HEK293 (cell line): ENCODE results near the gene SGF29.

Experiments
- CTCF ChIA-PET: fragments of 350-600 bp; formaldehyde crosslinking; extraction: SDS; loops from one replicate; lab custom pipeline; 2021; ENCODE audit warnings: antibody characterized with exemption; lab: Yijun Ruan, JAX
- POLR2A ChIA-PET: fragments of 300-600 bp; formaldehyde crosslinking; extraction: SDS; loops from one replicate; lab custom pipeline; 2020; ENCODE audit warnings: antibody characterized with exemption, inconsistent platforms; lab: Yijun Ruan, JAX
- H3K27ac ChIP-seq: fragments of 200-500 bp; sonication (Bioruptor generic); 2 replicates; pipeline ENCODE4 v1.5.1; 2014; ENCODE audit warnings: low read depth, low read length, control low read depth, inconsistent platforms; ENCODE audit errors: extremely low read depth
- H3K36me3 ChIP-seq, 2 experiments: fragments of 200-500 bp in 1 of 2; sonication (Bioruptor generic) in 1 of 2; 1 replicate in 1 of 2; 2 replicates in 1 of 2; pipeline ENCODE4 v1.5.1; 2014 to 2017; ENCODE audit warnings: inconsistent platforms in 2 of 2, low read length in 2 of 2; ENCODE audit not compliant: control insufficient read depth in 2 of 2, insufficient read depth in 1 of 2
- H3K4me1 ChIP-seq: fragments of 200-500 bp; sonication (Bioruptor generic); 2 replicates; pipeline ENCODE4 v1.5.1; 2014; ENCODE audit warnings: mild to moderate bottlenecking, low read length, inconsistent platforms; ENCODE audit not compliant: control insufficient read depth, insufficient read depth
- H3K4me3 ChIP-seq: 2 replicates; pipeline ENCODE4 v1.5.1; 2011; ENCODE audit warnings: low read depth, mild to moderate bottlenecking, control low read depth, low read length, moderate library complexity
- H3K9me3 ChIP-seq: fragments of 200-500 bp; sonication (Bioruptor generic); 2 replicates; pipeline ENCODE4 v1.5.1; 2014; ENCODE audit warnings: low read depth, low read length, inconsistent platforms; ENCODE audit not compliant: control insufficient read depth, insufficient read depth
- BCL11B ChIP-seq: fragments of 450-650 bp; formaldehyde crosslinking; IDR thresholded peaks from 2 replicates; pipeline ENCODE4 v1.5.1; 2016; ENCODE audit warnings: low read depth, missing biosample characterization, missing genetic modification characterization
- KLF7 ChIP-seq: fragments of 450-650 bp; formaldehyde crosslinking; IDR thresholded peaks from 2 replicates; pipeline ENCODE4 v1.5.1; 2016; ENCODE audit warnings: missing biosample characterization, missing genetic modification characterization, borderline replicate concordance
- MZF1 ChIP-seq: fragments of 450-650 bp; formaldehyde crosslinking; IDR thresholded peaks from 2 replicates; pipeline ENCODE4 v1.5.1; 2017; ENCODE audit warnings: missing biosample characterization, missing genetic modification characterization, borderline replicate concordance
- WT1 ChIP-seq: fragments of 450-650 bp; formaldehyde crosslinking; IDR thresholded peaks from 2 replicates; pipeline ENCODE4 v1.5.1; 2016; ENCODE audit warnings: missing biosample characterization, missing genetic modification characterization
- ZBTB21 ChIP-seq: fragments of 450-650 bp; formaldehyde crosslinking; IDR thresholded peaks from 2 replicates; pipeline ENCODE4 v1.5.1; 2017; ENCODE audit warnings: missing biosample characterization, missing genetic modification characterization
- ZBTB48 ChIP-seq: fragments of 450-650 bp; formaldehyde crosslinking; IDR thresholded peaks from 2 replicates; pipeline ENCODE4 v1.5.1; 2016; ENCODE audit warnings: missing biosample characterization, missing genetic modification characterization
- ZNF133 ChIP-seq: fragments of 450-650 bp; formaldehyde crosslinking; IDR thresholded peaks from 2 replicates; pipeline ENCODE4 v1.5.1; 2016; ENCODE audit warnings: missing biosample characterization, missing genetic modification characterization
- ZNF157 ChIP-seq: fragments of 450-650 bp; formaldehyde crosslinking; IDR thresholded peaks from 2 replicates; pipeline ENCODE4 v1.5.1; 2016; ENCODE audit warnings: missing biosample characterization, missing genetic modification characterization
- ZNF239 ChIP-seq: fragments of 450-650 bp; formaldehyde crosslinking; IDR thresholded peaks from 2 replicates; pipeline ENCODE4 v1.5.1; 2016; ENCODE audit warnings: missing biosample characterization, missing genetic modification characterization
- ZNF366 ChIP-seq: fragments of 450-650 bp; formaldehyde crosslinking; conservative IDR thresholded peaks from 2 replicates; pipeline ENCODE4 v1.5.1; 2016; ENCODE audit warnings: missing biosample characterization, missing genetic modification characterization
- ZNF548 ChIP-seq: fragments of 450-650 bp; formaldehyde crosslinking; IDR thresholded peaks from 2 replicates; pipeline ENCODE4 v1.5.1; 2016; ENCODE audit warnings: missing biosample characterization, missing genetic modification characterization
- ZNF549 ChIP-seq: fragments of 450-650 bp; IDR thresholded peaks from 2 replicates; pipeline ENCODE4 v1.5.1; 2018; ENCODE audit warnings: missing biosample characterization, missing genetic modification characterization, mild to moderate bottlenecking, inconsistent platforms, moderate library complexity
- ZNF701 ChIP-seq: fragments of 450-650 bp; formaldehyde crosslinking; IDR thresholded peaks from 2 replicates; pipeline ENCODE4 v1.5.1; 2016; ENCODE audit warnings: missing biosample characterization, missing genetic modification characterization
- ZNF707 ChIP-seq: fragments of 450-650 bp; formaldehyde crosslinking; IDR thresholded peaks from 2 replicates; pipeline ENCODE4 v1.5.1; 2016; ENCODE audit warnings: missing biosample characterization, missing genetic modification characterization
- ZNF777 ChIP-seq: fragments of 450-650 bp; formaldehyde crosslinking; IDR thresholded peaks from 2 replicates; pipeline ENCODE4 v1.5.1; 2017; ENCODE audit warnings: missing biosample characterization, missing genetic modification characterization, borderline replicate concordance
- TF ChIP-seq, protein P1 (sequence below): fragments of 450-650 bp; formaldehyde crosslinking; IDR thresholded peaks from 2 replicates; pipeline ENCODE4 v1.5.1; 2016; ENCODE audit warnings: missing biosample characterization, missing genetic modification characterization
- TF ChIP-seq, protein P2 (sequence below): fragments of 450-650 bp; formaldehyde crosslinking; IDR thresholded peaks from 2 replicates; pipeline ENCODE4 v1.5.1; 2016; ENCODE audit warnings: missing biosample characterization, missing genetic modification characterization
- TF ChIP-seq, protein P3 (sequence below): fragments of 450-650 bp; formaldehyde crosslinking; IDR thresholded peaks from 2 replicates; pipeline ENCODE4 v1.5.1; 2016; ENCODE audit warnings: missing biosample characterization, missing genetic modification characterization

The SGF29 gene

DNA sequence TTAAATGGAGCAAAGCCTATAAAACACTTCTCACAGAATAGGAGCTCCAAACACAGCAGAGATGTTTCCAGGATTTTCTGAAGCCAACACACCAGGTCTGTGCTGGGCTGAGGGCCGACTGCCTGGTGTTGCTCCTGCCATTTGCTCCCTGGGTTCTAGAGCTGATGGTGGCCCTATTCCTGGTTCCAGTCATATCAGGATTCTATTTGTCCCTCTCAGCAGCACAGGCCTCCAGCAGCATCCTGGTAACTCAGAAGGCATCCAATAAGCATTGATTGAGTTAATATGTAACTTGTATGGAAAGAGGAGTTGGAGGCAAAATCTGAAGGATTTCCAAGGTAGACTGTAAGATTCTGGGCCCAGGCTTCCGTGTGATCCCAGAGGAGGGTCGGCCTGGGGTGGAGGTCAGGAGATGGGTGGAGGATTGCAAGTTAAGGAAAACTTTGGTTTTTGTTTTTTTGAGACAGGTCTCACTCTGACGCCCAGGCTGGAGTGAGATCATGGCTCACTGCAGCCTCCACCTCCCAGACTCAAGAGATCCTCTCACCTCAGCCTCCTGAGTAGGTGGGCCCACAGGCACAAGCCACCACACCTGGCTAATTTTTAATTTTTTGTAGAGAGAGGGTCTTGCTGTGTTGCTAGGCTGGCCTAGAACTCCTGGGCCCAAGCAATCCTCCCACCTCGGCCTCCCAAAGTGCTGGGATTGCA lies 20.6 kb upstream of the SGF29 start:
- Histone ChIP-seq H3K4me1 (no peaks in the 10 kb centered on the region), H3K27ac (no peak overlapping the region), H3K36me3 (no peaks in the 10 kb centered on the region), H3K9me3 (no peaks in the 10 kb centered on the region), H3K4me3 (no peak overlapping the region)
- CTCF ChIA-PET, result interaction anchor here (0.6 kb wide), 1 partner anchor 20 kb away, joined by 3 read pairs; no protein-coding TSS in a partner anchor
- POLR2A ChIA-PET, result no interaction called here
- TF ChIP-seq, protein P1, sequence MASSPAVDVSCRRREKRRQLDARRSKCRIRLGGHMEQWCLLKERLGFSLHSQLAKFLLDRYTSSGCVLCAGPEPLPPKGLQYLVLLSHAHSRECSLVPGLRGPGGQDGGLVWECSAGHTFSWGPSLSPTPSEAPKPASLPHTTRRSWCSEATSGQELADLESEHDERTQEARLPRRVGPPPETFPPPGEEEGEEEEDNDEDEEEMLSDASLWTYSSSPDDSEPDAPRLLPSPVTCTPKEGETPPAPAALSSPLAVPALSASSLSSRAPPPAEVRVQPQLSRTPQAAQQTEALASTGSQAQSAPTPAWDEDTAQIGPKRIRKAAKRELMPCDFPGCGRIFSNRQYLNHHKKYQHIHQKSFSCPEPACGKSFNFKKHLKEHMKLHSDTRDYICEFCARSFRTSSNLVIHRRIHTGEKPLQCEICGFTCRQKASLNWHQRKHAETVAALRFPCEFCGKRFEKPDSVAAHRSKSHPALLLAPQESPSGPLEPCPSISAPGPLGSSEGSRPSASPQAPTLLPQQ (tag by site-specific recombination), result 0 out of 2 replicates have a peak, but pooled peaks have one; percentile 43
- no peak for TF ChIP-seq BCL11B

DNA sequence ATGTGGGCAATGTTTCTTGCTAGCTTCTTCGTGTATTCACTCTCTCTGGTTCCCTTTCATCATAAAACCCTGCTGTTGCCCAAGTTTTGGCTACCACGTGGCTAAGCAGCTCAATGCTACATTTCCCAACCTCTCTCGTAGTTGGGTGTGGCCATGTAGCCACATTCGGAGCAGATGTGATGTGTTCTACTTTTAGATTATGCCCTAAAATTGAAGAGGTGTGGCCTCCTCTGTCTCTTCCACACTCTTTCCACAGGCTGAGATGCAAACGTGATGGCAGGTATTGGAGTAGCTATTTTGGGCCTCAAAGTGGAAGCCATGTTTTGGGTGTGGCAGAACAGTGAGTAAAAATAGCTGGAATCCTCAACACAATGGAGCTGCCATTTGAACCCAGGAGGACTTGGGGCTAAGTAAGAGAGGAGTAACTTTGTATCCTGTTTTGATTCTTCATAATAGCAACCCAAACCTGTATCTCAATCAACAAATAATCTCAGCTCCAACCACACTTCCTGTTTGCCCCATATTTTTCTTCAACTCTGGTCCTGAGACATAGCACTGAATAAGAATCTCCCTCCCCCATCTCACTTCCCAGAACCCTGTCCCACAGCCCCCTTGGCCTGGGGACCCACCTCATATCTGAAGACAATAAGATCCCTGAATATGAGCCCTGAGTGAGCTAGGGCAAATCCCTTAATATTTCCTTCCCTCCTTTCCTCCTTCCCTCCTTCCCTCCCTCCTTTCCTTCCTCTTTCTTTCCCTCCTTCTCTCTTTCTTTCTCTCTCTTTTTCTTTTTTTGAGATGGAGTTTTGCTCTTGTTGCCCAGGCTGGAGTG lies 19.0 kb upstream of the SGF29 start:
- no peaks in the 10 kb centered on the region for H3K4me1 ChIP-seq
- no peak for TF ChIP-seq ZNF548 (tag by site-specific recombination)
- TF ChIP-seq ZNF366, result peak; percentile 96
- TF ChIP-seq ZNF157 (tag by site-specific recombination), result 0 out of 2 replicates have a peak, but pooled peaks have one; percentile 15
- TF ChIP-seq KLF7, result peak; percentile 33; the same call in 1 of the 2 replicates
- no peaks in the 10 kb centered on the region for H3K9me3 ChIP-seq
- POLR2A ChIA-PET, result no interaction called here
- CTCF ChIA-PET, result interaction anchor here (0.5 kb wide), 1 partner anchor 99 kb away, joined by 4 read pairs; no protein-coding TSS in a partner anchor
- H3K27ac ChIP-seq, result no peak overlapping the region
- no peak overlapping the region for H3K4me3 ChIP-seq
- H3K36me3 ChIP-seq, result no peaks in the 10 kb centered on the region

DNA sequence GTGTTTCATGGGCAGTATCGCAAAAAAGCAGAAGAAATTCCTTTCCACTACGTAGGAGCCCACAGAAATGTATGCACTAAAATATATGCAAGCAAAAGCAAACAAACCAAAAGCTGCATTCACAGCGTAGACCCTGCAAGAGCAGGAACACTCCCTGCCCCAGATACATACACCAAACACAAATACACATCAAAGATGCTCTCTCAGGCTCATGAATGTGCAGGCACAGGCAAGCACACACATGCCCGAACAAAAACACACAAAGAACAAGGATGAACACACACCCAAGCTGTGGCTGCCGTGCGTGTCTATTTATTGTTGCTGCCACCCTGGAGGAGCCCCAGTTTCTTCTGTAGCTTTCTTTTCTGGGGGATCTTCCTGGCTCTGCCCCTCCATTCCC lies 16.6 kb upstream of the SGF29 start:
- H3K27ac ChIP-seq, result no peak overlapping the region
- no peaks in the 10 kb centered on the region for H3K9me3 ChIP-seq
- H3K4me3 ChIP-seq, result no peak overlapping the region
- CTCF ChIA-PET, result no interaction called here
- POLR2A ChIA-PET, result no interaction called here
- TF ChIP-seq ZNF707 (no peak), ZNF133 (no peak), MZF1 (no peak)
- no peaks in the 10 kb centered on the region for H3K36me3 ChIP-seq
- no peaks in the 10 kb centered on the region for H3K4me1 ChIP-seq

DNA sequence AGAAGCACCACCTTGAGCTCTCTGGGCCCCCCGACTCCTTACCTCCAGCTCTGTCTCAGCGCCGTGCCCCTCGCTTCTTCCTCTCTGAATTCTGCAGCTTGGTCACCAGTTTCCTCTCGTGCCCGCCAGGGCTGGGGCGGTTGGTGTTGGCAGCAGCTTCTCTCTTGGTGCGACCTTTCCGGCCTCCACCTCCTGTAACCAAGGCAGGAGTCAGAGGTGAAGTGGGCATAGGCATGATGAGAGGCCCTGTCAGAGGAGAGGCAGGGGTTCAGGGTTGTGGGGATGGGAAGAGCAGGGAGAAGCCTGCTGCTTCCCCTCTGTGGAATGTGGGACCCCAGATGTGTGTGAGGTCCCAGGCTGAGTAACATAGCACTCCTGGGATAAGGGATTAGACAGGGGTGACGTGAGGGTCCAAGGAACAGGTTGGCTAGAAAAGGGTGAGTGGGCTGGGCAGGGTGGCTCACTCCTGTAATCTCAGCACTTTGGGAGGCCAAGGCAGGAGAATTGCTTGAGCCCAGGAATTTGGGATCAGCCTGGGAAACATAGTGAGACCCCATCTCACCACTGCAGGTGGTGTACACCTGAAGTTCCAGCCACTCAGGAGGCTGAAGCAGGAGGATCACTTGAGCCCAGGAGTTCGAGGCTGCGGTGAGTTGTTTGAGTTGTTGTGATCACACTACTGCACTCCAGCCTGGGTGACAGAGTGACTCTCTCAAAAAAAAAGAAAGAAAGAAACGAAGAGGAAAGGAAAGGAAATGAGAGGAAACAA lies 15.6 kb upstream of the SGF29 start:
- no peaks in the 10 kb centered on the region for H3K4me1 ChIP-seq
- CTCF ChIA-PET, result interaction anchor here (0.6 kb wide), 1 partner anchor 10 kb away, joined by 3 read pairs; no protein-coding TSS in a partner anchor
- POLR2A ChIA-PET, result interaction anchor here (0.6 kb wide), 1 partner anchor 8 kb away, joined by 5 read pairs; no protein-coding TSS in a partner anchor
- no peak overlapping the region for H3K4me3 ChIP-seq
- TF ChIP-seq ZNF239 (tag by site-specific recombination), result no peak
- TF ChIP-seq ZNF549 (tag by site-specific recombination), result no peak
- no peak for TF ChIP-seq ZBTB21 (tag by site-specific recombination)
- no peak for TF ChIP-seq ZBTB48 (tag by site-specific recombination)
- TF ChIP-seq ZNF701 (tag by site-specific recombination), result no peak
- TF ChIP-seq, protein P2, sequence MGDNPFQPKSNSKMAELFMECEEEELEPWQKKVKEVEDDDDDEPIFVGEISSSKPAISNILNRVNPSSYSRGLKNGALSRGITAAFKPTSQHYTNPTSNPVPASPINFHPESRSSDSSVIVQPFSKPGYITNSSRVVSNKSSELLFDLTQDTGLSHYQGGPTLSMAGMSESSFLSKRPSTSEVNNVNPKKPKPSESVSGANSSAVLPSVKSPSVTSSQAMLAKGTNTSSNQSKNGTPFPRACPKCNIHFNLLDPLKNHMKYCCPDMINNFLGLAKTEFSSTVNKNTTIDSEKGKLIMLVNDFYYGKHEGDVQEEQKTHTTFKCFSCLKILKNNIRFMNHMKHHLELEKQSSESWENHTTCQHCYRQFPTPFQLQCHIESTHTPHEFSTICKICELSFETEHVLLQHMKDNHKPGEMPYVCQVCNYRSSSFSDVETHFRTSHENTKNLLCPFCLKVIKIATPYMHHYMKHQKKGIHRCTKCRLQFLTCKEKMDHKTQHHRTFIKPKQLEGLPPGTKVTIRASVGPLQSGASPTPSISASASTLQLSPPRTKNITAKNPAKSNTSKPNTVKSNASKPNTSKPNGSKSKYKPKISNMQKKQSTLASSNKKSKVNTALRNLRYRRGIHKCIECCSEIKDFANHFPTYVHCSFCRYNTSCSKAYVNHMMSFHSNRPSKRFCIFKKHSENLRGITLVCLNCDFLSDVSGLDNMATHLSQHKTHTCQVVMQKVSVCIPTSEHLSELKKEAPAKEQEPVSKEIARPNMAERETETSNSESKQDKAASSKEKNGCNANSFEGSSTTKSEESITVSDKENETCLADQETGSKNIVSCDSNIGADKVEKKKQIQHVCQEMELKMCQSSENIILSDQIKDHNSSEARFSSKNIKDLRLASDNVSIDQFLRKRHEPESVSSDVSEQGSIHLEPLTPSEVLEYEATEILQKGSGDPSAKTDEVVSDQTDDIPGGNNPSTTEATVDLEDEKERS, result no peak
- no peak for TF ChIP-seq ZNF777 (tag by site-specific recombination)
- no peak for TF ChIP-seq WT1
- TF ChIP-seq, protein P3, sequence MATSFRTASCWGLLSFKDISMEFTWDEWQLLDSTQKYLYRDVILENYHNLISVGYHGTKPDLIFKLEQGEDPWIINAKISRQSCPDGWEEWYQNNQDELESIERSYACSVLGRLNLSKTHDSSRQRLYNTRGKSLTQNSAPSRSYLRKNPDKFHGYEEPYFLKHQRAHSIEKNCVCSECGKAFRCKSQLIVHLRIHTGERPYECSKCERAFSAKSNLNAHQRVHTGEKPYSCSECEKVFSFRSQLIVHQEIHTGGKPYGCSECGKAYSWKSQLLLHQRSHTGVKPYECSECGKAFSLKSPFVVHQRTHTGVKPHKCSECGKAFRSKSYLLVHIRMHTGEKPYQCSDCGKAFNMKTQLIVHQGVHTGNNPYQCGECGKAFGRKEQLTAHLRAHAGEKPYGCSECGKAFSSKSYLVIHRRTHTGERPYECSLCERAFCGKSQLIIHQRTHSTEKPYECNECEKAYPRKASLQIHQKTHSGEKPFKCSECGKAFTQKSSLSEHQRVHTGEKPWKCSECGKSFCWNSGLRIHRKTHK (tag by site-specific recombination), result no peak
- TF ChIP-seq, all 188 proteins: peak for 0
- H3K9me3 ChIP-seq, result no peaks in the 10 kb centered on the region
- peak overlapping the region; percentile 45; the same call in 1 of the 2 replicates for H3K27ac ChIP-seq
- no peaks in the 10 kb centered on the region for H3K36me3 ChIP-seq
